ENCODE measurements around the gene GBX1.

GRCh38 chr7:151148319-151149259 is 18.9 kb downstream of the GBX1 start:
- TF ChIP-seq CTCF (IDR thresholded peaks at IDR 0.05) (no peak), POLR2A (IDR thresholded peaks at IDR 0.05) (no peak)
